Superior temporal gyrus (tissue), 1 donor: Measurements from ENCODE around the gene RC3H2.

Experiments
- DNase-seq: peaks from one replicate; pipeline ENCODE4 v3.0.0-alpha.2; 2016; ENCODE audit errors: extremely low spot score

The RC3H2 gene

GRCh38 chr9:122904823-122905710 lies at the start of gene RC3H2:
RC3H2 (minus strand) TSS chr9:122905359; CDS start chr9:122897509, 7,850 bp downstream.
- peak; percentile 100 for DNase-seq

GRCh38 chr9:122954253-122954691 lies 49.1 kb upstream of the RC3H2 start:
- no peak for DNase-seq

GRCh38 chr9:122951056-122951455 lies 45.9 kb upstream of the RC3H2 start:
- no peak for DNase-seq

- no peak for DNase-seq
Measured at GRCh38 chr9:122950263-122950662, 45.1 kb upstream of the RC3H2 start.

GRCh38 chr9:122949696-122950095 lies 44.5 kb upstream of the RC3H2 start:
- peak; percentile 61 for DNase-seq

GRCh38 chr9:122948313-122948712 lies 43.2 kb upstream of the RC3H2 start:
- DNase-seq = no peak

GRCh38 chr9:122946461-122947005 lies 41.4 kb upstream of the RC3H2 start:
- no peak for DNase-seq

- no peak for DNase-seq
Measured at GRCh38 chr9:122944960-122945888, 40.1 kb upstream of the RC3H2 start.

GRCh38 chr9:122941582-122942234 lies 36.5 kb upstream of the RC3H2 start:
- peak; percentile 44 for DNase-seq

- DNase-seq = peak; percentile 99
Measured at GRCh38 chr9:122940749-122941581, 35.8 kb upstream of the RC3H2 start, which contains the start of gene RABGAP1. RABGAP1 (plus strand) TSS chr9:122941020; CDS start chr9:122957060, 16,040 bp downstream.

GRCh38 chr9:122940454-122940748 lies 35.2 kb upstream of the RC3H2 start:
- DNase-seq = no peak

GRCh38 chr9:122939601-122940000 lies 34.4 kb upstream of the RC3H2 start:
- DNase-seq = no peak

GRCh38 chr9:122936883-122937282 lies 31.7 kb upstream of the RC3H2 start:
- no peak for DNase-seq

- DNase-seq = no peak
Measured at GRCh38 chr9:122936464-122936863, 31.3 kb upstream of the RC3H2 start.

GRCh38 chr9:122931226-122932121 lies 26.3 kb upstream of the RC3H2 start, which contains the start of gene ZBTB26:
ZBTB26 (minus strand) TSS chr9:122931512; CDS start chr9:122919934, 11,578 bp downstream.
- DNase-seq = peak; percentile 98

- peak; percentile 18 for DNase-seq
Measured at GRCh38 chr9:122930541-122931225, 25.5 kb upstream of the RC3H2 start.

GRCh38 chr9:122929796-122930354 lies 24.7 kb upstream of the RC3H2 start:
- DNase-seq = no peak

GRCh38 chr9:122923947-122924346 lies 18.8 kb upstream of the RC3H2 start:
- no peak for DNase-seq

- no peak for DNase-seq
Measured at GRCh38 chr9:122922713-122923112, 17.6 kb upstream of the RC3H2 start.
